Subcutaneous abdominal adipose tissue (tissue), 5 donors: ENCODE measurements around the gene TSKS.

Experiments used
- H3K27ac ChIP-seq: one replicate; pipeline ENCODE4 v1.7.0; 2013; ENCODE audit warnings: low read depth, mild to moderate bottlenecking, inconsistent platforms, low read length, moderate library complexity
- H3K27me3 ChIP-seq, 5 donors: one replicate each; pipeline ENCODE4 v1.7.0; 2013; ENCODE audit warnings: low read length in 5 of 5, inconsistent platforms in 1 of 5; ENCODE audit not compliant: control insufficient read depth in 5 of 5, insufficient read depth in 4 of 5
- H3K36me3 ChIP-seq, 5 donors: one replicate each; pipeline ENCODE4 v1.7.0; 2013; ENCODE audit warnings: low read length in 5 of 5; ENCODE audit not compliant: control insufficient read depth in 5 of 5, insufficient read depth in 5 of 5
- H3K4me1 ChIP-seq, 5 donors: one replicate each; pipeline ENCODE4 v1.7.0; 2013; ENCODE audit warnings: low read length in 5 of 5, mild to moderate bottlenecking in 3 of 5, moderate library complexity in 1 of 5; ENCODE audit not compliant: control insufficient read depth in 5 of 5, insufficient read depth in 5 of 5
- H3K4me3 ChIP-seq, 5 donors: one replicate each; pipeline ENCODE4 v1.7.0; 2013; ENCODE audit warnings: low read length in 5 of 5, low read depth in 1 of 5
- H3K9ac ChIP-seq, 5 donors: one replicate each; pipeline ENCODE4 v1.7.0; 2013; ENCODE audit warnings: low read length in 5 of 5, mild to moderate bottlenecking in 4 of 5, moderate library complexity in 3 of 5
- H3K9me3 ChIP-seq, 5 donors: one replicate each; pipeline ENCODE4 v1.7.0; 2013; ENCODE audit warnings: low read length in 5 of 5; ENCODE audit not compliant: control insufficient read depth in 5 of 5
- donor health status: healthy.
- donor health status: healthy.
- donor health status: healthy.
- donor health status: healthy.
- donor health status: healthy.

TSKS gene

DNA sequence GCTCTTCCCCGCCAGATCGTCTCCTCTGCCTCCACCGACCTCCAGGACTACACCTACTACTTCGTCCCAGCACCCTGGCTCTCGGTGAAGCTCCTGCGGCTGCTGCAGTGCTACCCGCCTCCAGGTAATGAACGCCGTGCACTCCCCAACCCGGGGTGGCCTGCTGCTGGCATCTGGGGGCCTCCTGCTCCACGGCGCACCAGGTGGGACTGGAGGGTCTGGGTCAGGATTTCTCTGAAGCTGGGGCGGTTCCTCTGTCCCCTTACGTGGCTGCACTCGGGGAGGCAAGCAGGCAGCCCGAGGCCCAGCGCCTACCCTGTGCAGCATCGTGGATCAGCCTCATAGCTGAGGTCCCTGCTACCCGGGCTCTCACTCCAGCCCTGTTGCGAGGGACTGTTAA is 32.5 kb upstream of the TSKS start:
- H3K4me1 ChIP-seq: peaks cover 0 to 5% (median 5%) of the 10 kb centered on the region in 5 donors
- no peaks in the 10 kb centered on the region for H3K9me3 ChIP-seq
- H3K36me3 ChIP-seq: peaks cover 0 to 94% (median 90%) of the 10 kb centered on the region in 5 donors
- no peaks in the 10 kb centered on the region for H3K27me3 ChIP-seq
- no peak overlapping the region for H3K4me3 ChIP-seq
- no peak overlapping the region for H3K27ac ChIP-seq
- no peak overlapping the region for H3K9ac ChIP-seq

GRCh38 chr19:49793561-49793840 is 30.4 kb upstream of the TSKS start:
- Histone ChIP-seq H3K4me3 (no peak overlapping the region), H3K27ac (no peak overlapping the region), H3K9ac (no peak overlapping the region), H3K27me3 (no peaks in the 10 kb centered on the region), H3K36me3 (peaks cover 0 to 90% (median 82%) of the 10 kb centered on the region in 5 donors), H3K4me1 (peaks cover 0 to 5% (median 5%) of the 10 kb centered on the region in 5 donors), H3K9me3 (no peaks in the 10 kb centered on the region)

- H3K27me3 ChIP-seq: no peaks in the 10 kb centered on the region
- H3K9me3 ChIP-seq: no peaks in the 10 kb centered on the region
- peaks cover 0 to 90% (median 82%) of the 10 kb centered on the region in 5 donors for H3K36me3 ChIP-seq
- H3K27ac ChIP-seq: no peak overlapping the region
- H3K4me1 ChIP-seq: peaks cover 0 to 5% (median 5%) of the 10 kb centered on the region in 5 donors
- H3K9ac ChIP-seq: no peak overlapping the region
- no peak overlapping the region for H3K4me3 ChIP-seq
Observed at GRCh38 chr19:49792829-49793560, 29.9 kb upstream of the TSKS start.

- H3K9ac ChIP-seq: no peak overlapping the region
- no peaks in the 10 kb centered on the region for H3K27me3 ChIP-seq
- peaks cover 0 to 85% (median 81%) of the 10 kb centered on the region in 5 donors for H3K36me3 ChIP-seq
- no peak overlapping the region for H3K4me3 ChIP-seq
- no peaks in the 10 kb centered on the region for H3K9me3 ChIP-seq
- H3K27ac ChIP-seq: no peak overlapping the region
- H3K4me1 ChIP-seq: peaks cover 0 to 5% (median 5%) of the 10 kb centered on the region in 5 donors
Observed at GRCh38 chr19:49791776-49792445, 28.8 kb upstream of the TSKS start.

DNA sequence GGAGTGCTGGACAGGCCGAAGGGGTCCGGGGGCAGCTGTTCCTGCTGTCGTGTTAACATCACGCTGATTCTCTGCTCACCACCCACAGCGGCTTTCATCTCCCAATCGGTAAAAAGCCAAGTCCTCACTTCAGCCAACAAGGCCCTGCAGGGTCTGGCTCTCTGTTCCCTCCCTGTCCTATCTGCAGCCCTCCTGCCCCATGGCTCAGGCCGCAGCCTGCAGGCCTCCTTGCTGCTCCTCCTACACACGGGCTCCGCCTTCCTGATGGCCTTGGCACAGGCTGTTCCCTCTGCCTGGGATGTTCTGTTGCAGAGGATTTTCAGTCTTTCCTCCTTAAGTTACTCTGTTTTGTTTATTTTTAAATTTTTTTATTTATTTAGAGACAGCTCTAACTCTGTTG is 27.8 kb upstream of the TSKS start:
- H3K36me3 ChIP-seq: peaks cover 0 to 79% (median 76%) of the 10 kb centered on the region in 5 donors
- no peak overlapping the region for H3K27ac ChIP-seq
- H3K4me1 ChIP-seq: peaks cover 0 to 5% (median 5%) of the 10 kb centered on the region in 5 donors
- H3K4me3 ChIP-seq: no peak overlapping the region
- no peaks in the 10 kb centered on the region for H3K27me3 ChIP-seq
- H3K9ac ChIP-seq: no peak overlapping the region
- no peaks in the 10 kb centered on the region for H3K9me3 ChIP-seq

DNA sequence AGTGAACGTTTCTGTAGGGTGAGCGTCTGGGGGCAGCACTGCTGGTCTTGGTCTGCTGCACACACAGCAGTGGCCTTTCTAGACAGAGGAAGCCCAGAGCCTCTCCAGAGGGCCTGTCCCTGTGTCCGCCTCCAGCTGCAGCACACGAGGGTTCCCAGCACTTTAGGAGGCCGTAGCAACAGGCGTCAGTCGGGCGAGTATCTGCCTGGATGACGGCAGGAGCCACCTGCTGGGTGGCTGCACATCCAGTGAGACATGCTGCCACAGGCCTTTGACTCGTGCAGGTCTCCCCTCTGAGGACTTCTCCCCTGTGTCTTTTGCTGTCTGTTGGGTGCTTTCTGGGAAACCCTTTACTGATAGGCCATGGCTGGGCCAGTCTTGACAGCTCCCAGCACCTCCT is 25.8 kb upstream of the TSKS start:
- peaks cover 0 to 77% (median 72%) of the 10 kb centered on the region in 5 donors for H3K36me3 ChIP-seq
- H3K4me1 ChIP-seq: peaks cover 0 to 5% (median 5%) of the 10 kb centered on the region in 5 donors
- no peak overlapping the region for H3K4me3 ChIP-seq
- no peak overlapping the region for H3K9ac ChIP-seq
- no peaks in the 10 kb centered on the region for H3K9me3 ChIP-seq
- H3K27me3 ChIP-seq: no peaks in the 10 kb centered on the region
- H3K27ac ChIP-seq: no peak overlapping the region

- Histone ChIP-seq H3K9ac (no peak overlapping the region), H3K36me3 (peaks cover 0 to 79% (median 73%) of the 10 kb centered on the region in 5 donors), H3K4me3 (no peak overlapping the region), H3K9me3 (no peaks in the 10 kb centered on the region), H3K27me3 (no peaks in the 10 kb centered on the region), H3K4me1 (peaks cover 0 to 5% (median 5%) of the 10 kb centered on the region in 5 donors), H3K27ac (no peak overlapping the region)
Observed at GRCh38 chr19:49787746-49788145, 24.6 kb upstream of the TSKS start.

DNA sequence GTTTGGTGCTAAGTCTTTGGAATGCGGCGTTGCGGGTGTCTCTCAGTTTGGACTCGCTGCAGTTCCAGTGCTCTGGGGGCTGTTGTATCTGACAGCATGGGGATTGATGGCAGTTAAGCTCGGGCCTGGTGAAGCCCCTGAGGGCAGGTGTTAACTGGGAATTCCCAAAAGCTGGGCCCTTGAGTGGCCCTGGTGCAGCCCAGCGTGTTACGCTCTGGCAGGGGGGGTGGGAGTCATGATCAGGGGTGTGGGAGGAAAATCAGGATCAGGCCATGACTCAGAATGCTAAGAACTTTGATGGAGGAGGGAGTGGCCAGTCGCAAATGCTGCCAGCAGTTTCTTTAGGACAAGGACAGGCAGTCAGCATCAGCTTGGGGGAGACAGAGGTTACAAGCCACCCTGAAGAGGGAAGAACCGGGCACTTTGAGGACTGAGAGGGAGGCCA is 23.3 kb upstream of the TSKS start:
- no peak overlapping the region for H3K9ac ChIP-seq
- peaks cover 0 to 71% (median 70%) of the 10 kb centered on the region in 5 donors for H3K36me3 ChIP-seq
- H3K4me1 ChIP-seq: peaks cover 0 to 5% (median 5%) of the 10 kb centered on the region in 5 donors
- H3K27ac ChIP-seq: no peak overlapping the region
- H3K9me3 ChIP-seq: no peaks in the 10 kb centered on the region
- H3K4me3 ChIP-seq: no peak overlapping the region
- H3K27me3 ChIP-seq: no peaks in the 10 kb centered on the region

GRCh38 chr19:49782515-49782914 is 19.4 kb upstream of the TSKS start:
- Histone ChIP-seq H3K9me3 (no peaks in the 10 kb centered on the region), H3K27ac (no peak overlapping the region), H3K9ac (no peak overlapping the region), H3K27me3 (no peaks in the 10 kb centered on the region), H3K36me3 (peaks cover 0 to 44% (median 39%) of the 10 kb centered on the region in 5 donors), H3K4me3 (no peak overlapping the region), H3K4me1 (peaks cover 0 to 8% (median 0%) of the 10 kb centered on the region in 5 donors)

GRCh38 chr19:49781394-49781793 is 18.3 kb upstream of the TSKS start:
- H3K9me3 ChIP-seq: no peaks in the 10 kb centered on the region
- H3K36me3 ChIP-seq: peaks cover 0 to 40% (median 35%) of the 10 kb centered on the region in 5 donors
- H3K27ac ChIP-seq: no peak overlapping the region
- H3K4me3 ChIP-seq: no peak overlapping the region
- H3K9ac ChIP-seq: peak overlapping the region in 1 of 5 donors; percentile 37
- H3K27me3 ChIP-seq: no peaks in the 10 kb centered on the region
- H3K4me1 ChIP-seq: peaks cover 0 to 11% (median 0%) of the 10 kb centered on the region in 5 donors
